ENCODE measurements around the gene SUGCT.

SUGCT gene

DNA sequence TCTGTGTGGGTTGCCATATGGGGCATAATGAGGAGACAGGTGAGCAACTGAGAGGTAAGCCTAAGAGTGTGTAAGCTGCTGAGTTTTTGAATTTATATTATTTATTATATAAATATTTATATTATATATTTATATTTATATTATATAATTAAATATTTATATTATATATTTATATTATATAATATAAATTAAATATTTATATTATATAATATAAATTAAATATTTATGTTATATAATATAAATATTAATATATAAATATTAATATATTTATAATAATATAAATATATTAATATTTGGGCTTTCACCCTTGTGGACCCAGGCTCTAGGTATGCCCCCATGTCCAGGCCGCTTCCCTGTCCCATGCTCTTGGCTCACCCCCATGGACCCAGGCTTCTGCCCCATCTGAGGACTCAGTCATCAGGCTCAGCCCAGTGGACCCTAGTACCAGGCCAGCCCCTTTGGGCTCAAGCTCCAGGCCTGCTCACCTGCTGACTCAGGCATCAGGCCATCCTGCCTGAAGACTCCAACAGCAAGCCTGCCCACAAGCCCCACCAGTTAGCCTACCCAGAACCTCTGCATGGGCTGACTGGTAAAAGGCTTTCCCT, 755.4 kb downstream of the SUGCT start:
- no peak for FAIRE-seq

DNA sequence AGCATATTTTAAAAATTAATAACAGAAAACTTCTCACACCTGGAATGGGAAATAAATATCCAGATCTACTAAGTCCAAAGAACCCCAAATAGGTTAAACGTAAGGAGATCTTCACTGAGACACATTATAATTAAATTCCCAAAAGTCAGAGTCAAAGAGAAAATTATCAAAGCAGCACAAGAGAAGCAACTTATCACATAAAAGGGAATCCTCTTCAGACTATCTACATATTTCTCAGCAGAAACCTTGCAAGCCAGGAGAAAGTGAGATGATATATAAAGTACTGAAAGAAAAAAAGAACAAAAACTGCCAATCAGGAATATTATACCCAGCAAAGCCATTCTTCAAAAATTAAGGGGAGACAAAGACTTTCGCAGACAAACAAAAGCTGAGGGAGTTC, 756.4 kb downstream of the SUGCT start:
- no peak for FAIRE-seq

DNA sequence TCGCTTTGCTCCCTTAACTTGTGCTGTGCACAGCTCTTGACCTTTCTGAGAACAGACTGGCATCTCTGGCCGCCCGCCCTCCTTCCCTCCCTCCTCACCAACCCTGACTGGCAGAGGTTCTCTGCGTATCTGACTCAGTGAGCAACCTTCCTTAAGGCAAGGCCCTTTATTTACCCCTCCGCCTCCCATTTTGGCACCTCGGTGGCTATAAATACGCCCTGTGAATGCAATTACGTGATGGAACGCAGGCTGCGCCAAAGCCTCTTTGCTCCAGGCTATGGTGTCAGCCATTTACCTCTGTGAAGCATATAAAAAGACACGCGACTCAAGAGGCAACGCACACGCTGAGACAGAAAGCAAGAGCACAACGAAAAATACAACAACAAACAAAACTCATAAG, 764.3 kb downstream of the SUGCT start:
- no peak for FAIRE-seq

DNA sequence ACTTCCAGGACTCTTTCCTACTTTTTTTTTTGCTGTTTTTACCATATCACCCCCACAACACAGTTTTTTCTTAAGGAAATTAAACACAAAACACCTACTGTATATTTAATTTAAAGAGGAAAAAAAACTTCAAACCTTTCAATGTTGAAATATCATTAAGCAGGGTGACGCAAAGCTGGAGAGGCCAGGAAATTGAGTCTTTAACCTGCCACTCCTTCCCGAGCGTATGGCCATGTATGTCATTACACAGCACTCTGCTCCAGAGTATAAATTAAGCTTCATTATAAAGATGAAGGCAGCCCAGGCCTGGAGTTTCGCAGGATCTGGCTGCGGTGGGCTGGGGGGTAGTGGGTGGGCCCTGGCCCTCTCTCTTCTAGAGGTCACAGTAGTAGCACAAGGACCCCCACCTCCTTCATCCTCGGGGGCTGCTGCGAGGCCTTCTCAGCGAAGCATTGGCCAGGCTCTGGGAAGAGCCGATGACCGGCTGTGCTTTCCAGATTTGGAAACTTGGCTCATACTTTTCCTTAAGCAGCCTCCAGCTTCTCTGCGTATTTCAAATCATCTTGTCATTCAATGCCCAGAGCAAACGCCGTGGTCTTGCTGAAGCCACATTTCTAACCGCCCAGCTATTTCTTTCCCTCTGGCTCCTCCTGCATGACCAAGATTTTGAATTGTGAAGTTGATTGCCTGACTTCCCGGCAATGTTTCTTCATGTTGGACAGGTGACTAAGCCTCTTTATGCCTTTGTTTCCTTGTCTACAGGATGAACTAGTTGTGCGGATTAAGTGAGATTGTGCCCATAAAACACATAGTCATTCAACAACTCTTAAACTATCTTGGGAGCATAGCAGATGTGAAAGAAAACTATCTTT, 765.1 kb downstream of the SUGCT start:
- FAIRE-seq = no peak

DNA sequence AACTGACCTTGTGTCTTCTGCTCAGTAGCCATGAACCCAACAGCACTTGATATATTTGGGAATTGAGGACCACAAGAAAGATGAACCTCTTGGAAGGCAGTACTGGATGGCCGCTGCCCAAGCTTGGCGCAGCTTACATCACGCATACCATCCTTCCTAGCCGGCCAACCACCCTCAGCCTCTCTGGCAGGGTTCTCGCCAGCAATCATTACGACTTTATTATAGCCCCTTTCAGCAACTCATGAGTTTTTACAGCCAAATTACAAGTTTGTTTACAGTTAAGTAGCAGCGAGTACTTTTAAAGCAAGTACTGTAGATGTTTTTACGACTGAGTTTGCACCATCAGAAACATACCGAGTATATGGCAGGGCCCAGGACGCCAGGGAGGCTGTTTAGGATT, 769.1 kb downstream of the SUGCT start:
- no peak for FAIRE-seq

DNA sequence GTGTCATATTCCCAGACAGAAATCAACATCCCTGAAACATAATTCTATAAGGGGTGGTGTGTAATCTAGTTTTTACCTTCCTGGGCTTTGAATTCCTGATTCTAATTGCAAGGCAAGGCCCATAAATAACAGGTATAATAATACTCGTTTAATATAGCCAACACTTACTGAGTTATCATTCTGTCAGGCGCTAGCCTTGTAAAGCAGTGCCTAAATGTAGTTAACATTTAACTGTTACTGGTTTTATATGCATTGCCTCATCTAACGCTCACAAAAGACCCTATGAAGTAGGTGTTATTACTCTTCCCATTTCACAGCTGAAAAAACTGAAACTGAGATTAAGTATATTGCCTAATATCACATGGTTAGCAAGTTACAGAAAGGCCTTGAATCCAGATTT, 772.5 kb downstream of the SUGCT start:
- no peak for FAIRE-seq

DNA sequence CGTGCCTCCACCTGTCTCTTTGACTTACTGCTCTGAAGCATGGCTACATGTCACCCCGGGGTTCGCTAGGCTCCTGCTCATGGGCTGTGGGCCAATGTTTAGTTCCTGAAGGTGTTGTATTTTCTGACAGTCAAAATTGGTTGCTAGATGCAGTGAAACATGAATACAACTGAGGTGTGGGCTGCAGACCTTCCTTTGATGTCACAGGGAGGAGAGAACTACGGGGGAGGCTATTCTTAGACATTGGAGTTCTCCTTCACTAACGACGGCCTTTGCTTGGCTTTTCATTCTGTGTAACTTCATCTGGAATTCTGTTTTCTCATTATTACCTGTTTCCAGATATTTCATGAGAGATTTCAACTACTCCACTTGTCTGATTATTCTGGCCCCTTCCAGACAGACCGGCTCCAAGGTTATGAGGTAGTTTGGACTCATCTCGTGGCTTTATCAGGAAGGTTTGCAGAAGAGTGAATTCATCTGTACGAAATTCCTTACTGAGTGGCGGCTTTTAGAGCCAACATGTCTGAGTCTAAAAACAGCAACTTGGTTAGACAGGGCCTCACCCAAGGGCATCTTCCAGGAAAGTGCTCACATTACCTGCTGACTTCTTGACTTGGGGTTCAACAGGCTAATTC, 774.7 kb downstream of the SUGCT start:
- no peak for FAIRE-seq
